ENCODE data around the gene TNIP1. TPM values are rescaled to one million over a fixed set of nuclear protein-coding genes. Genes with fewer than 3 reads are reported as not detected.

TNIP1 gene
- total RNA-seq, 2 experiments from 2014 or later, result 388 to 401 TPM

- Mint-ChIP-seq H3K4me3 (no peak overlapping the region), H3K4me1 (ENCODE audit: low read depth) (peaks cover 100% of the 10 kb centered on the region), H3K27me3 (no peaks in the 10 kb centered on the region), H3K9me3 (no peaks in the 10 kb centered on the region), H3K36me3 (peaks cover 85% of the 10 kb centered on the region), H3K27ac (peak overlapping the region; percentile 94)
- intact Hi-C loops (cut with micrococcal nuclease), result loop anchor here (1.0 kb wide), 1 partner anchor 13 kb away; no protein-coding TSS in a partner anchor
- ChIA-PET POLR2A (interaction anchor here (0.6 to 7.2 kb wide), 5 partner anchors 10 to 85 kb away, joined by 3 to 115 read pairs (median 4); partner anchors contain the start of gene TNIP1), CTCF (interaction anchor here (1.0 to 13.2 kb wide), 4 partner anchors 14 to 61 kb away, joined by 3 to 101 read pairs (median 10); no protein-coding TSS in a partner anchor)
- no peak for DNase-seq
These were observed 15.8 kb downstream of the TNIP1 start for GRCh38 chr5:151064916-151065499.

GRCh38 chr5:151063142-151063989 lies 17.5 kb downstream of the TNIP1 start:
- Mint-ChIP-seq H3K27me3 (no peaks in the 10 kb centered on the region), H3K4me3 (no peak overlapping the region), H3K9me3 (no peaks in the 10 kb centered on the region), H3K27ac (peak overlapping the region; percentile 94), H3K4me1 (ENCODE audit: low read depth) (peaks cover 98% of the 10 kb centered on the region), H3K36me3 (peaks cover 87% of the 10 kb centered on the region)
- ChIA-PET CTCF (interaction anchor here (4.3 to 13.2 kb wide), 2 partner anchors 13 to 52 kb away, joined by 29 to 101 read pairs; no protein-coding TSS in a partner anchor), POLR2A (interaction anchor here (0.9 to 2.4 kb wide), 5 partner anchors 12 to 26 kb away, joined by 3 to 6 read pairs (median 3); no protein-coding TSS in a partner anchor)
- no peak for DNase-seq
- intact Hi-C loops (cut with micrococcal nuclease), result no loop called here

GRCh38 chr5:151062405-151063141 lies 18.3 kb downstream of the TNIP1 start:
- no peak overlapping the region for H3K4me3 Mint-ChIP-seq
- H3K9me3 Mint-ChIP-seq, result no peaks in the 10 kb centered on the region
- peak overlapping the region; percentile 42 for H3K27ac Mint-ChIP-seq
- H3K4me1 Mint-ChIP-seq (ENCODE audit: low read depth), result peaks cover 90% of the 10 kb centered on the region
- H3K36me3 Mint-ChIP-seq, result peaks cover 83% of the 10 kb centered on the region
- no peaks in the 10 kb centered on the region for H3K27me3 Mint-ChIP-seq
- POLR2A ChIA-PET, result interaction anchor here (0.9 to 2.4 kb wide), 6 partner anchors 11 to 88 kb away, joined by 3 to 6 read pairs (median 4); no protein-coding TSS in a partner anchor
- CTCF ChIA-PET, result interaction anchor here (4.3 to 13.2 kb wide), 2 partner anchors 12 to 53 kb away, joined by 29 to 101 read pairs; no protein-coding TSS in a partner anchor
- DNase-seq, result no peak
- intact Hi-C loops (cut with micrococcal nuclease), result no loop called here

- ChIA-PET POLR2A (interaction anchor here (0.8 to 1.8 kb wide), 5 partner anchors 8 to 27 kb away, joined by 3 to 11 read pairs (median 5); no protein-coding TSS in a partner anchor), CTCF (interaction anchor here (1.5 to 13.2 kb wide), 4 partner anchors 10 to 66 kb away, joined by 3 to 101 read pairs (median 16); no protein-coding TSS in a partner anchor)
- Mint-ChIP-seq H3K27ac (peak overlapping the region; percentile 94), H3K4me1 (ENCODE audit: low read depth) (peaks cover 77% of the 10 kb centered on the region), H3K9me3 (no peaks in the 10 kb centered on the region), H3K27me3 (no peaks in the 10 kb centered on the region), H3K4me3 (no peak overlapping the region), H3K36me3 (peaks cover 86% of the 10 kb centered on the region)
- DNase-seq, result no peak
- intact Hi-C loops (cut with micrococcal nuclease), result loop anchor here (1.0 kb wide), 4 partner anchors 18 to 38 kb away; no protein-coding TSS in a partner anchor
These were observed 20.1 kb downstream of the TNIP1 start for GRCh38 chr5:151060742-151061141.

- intact Hi-C loops (cut with micrococcal nuclease), result no loop called here
- H3K4me3 Mint-ChIP-seq, result peak overlapping the region; percentile 56
- POLR2A ChIA-PET, result no interaction called here
- H3K36me3 Mint-ChIP-seq, result peaks cover 92% of the 10 kb centered on the region
- no peak for DNase-seq
- H3K27ac Mint-ChIP-seq, result peak overlapping the region; percentile 94
- no peaks in the 10 kb centered on the region for H3K9me3 Mint-ChIP-seq
- H3K27me3 Mint-ChIP-seq, result no peaks in the 10 kb centered on the region
- peaks cover 68% of the 10 kb centered on the region for H3K4me1 Mint-ChIP-seq (ENCODE audit: low read depth)
- CTCF ChIA-PET, result interaction anchor here (0.8 to 13.9 kb wide), 5 partner anchors 9 to 54 kb away, joined by 3 to 382 read pairs (median 4); no protein-coding TSS in a partner anchor
These were observed 21.8 kb downstream of the TNIP1 start for GRCh38 chr5:151058891-151059489.

- Mint-ChIP-seq H3K4me1 (ENCODE audit: low read depth) (peaks cover 61% of the 10 kb centered on the region), H3K36me3 (peaks cover 90% of the 10 kb centered on the region), H3K27ac (peak overlapping the region; percentile 94), H3K9me3 (no peaks in the 10 kb centered on the region), H3K27me3 (no peaks in the 10 kb centered on the region), H3K4me3 (no peak overlapping the region)
- intact Hi-C loops (cut with micrococcal nuclease), result no loop called here
- ChIA-PET POLR2A (no interaction called here), CTCF (interaction anchor here (0.5 to 13.9 kb wide), 6 partner anchors 9 to 263 kb away, joined by 3 to 382 read pairs (median 4); no protein-coding TSS in a partner anchor)
- no peak for DNase-seq
These were observed 22.5 kb downstream of the TNIP1 start for GRCh38 chr5:151058301-151058700.

GRCh38 chr5:151056379-151057325 lies 24.2 kb downstream of the TNIP1 start:
- CTCF ChIA-PET, result interaction anchor here (0.6 to 13.9 kb wide), 3 partner anchors 20 to 69 kb away, joined by 3 to 382 read pairs (median 3); no protein-coding TSS in a partner anchor
- Mint-ChIP-seq H3K27me3 (no peaks in the 10 kb centered on the region), H3K27ac (peak overlapping the region; percentile 18), H3K4me3 (no peak overlapping the region), H3K36me3 (peaks cover 86% of the 10 kb centered on the region), H3K9me3 (no peaks in the 10 kb centered on the region), H3K4me1 (ENCODE audit: low read depth) (peaks cover 49% of the 10 kb centered on the region)
- intact Hi-C loops (cut with micrococcal nuclease), result no loop called here
- POLR2A ChIA-PET, result interaction anchor here (1.4 kb wide), 1 partner anchor 42 kb away, joined by 3 read pairs; no protein-coding TSS in a partner anchor
- DNase-seq, result no peak

GRCh38 chr5:151055336-151055735 lies 25.5 kb downstream of the TNIP1 start:
- ChIA-PET CTCF (interaction anchor here (1.3 to 13.9 kb wide), 3 partner anchors 11 to 70 kb away, joined by 3 to 382 read pairs (median 101); no protein-coding TSS in a partner anchor), POLR2A (no interaction called here)
- Mint-ChIP-seq H3K27me3 (no peaks in the 10 kb centered on the region), H3K27ac (peak overlapping the region; percentile 24), H3K4me3 (no peak overlapping the region), H3K9me3 (no peaks in the 10 kb centered on the region), H3K36me3 (peaks cover 82% of the 10 kb centered on the region), H3K4me1 (ENCODE audit: low read depth) (peaks cover 36% of the 10 kb centered on the region)
- no peak for DNase-seq
- intact Hi-C loops (cut with micrococcal nuclease), result no loop called here

- DNase-seq, result no peak
- Mint-ChIP-seq H3K4me3 (no peak overlapping the region), H3K27ac (peak overlapping the region; percentile 45), H3K4me1 (ENCODE audit: low read depth) (peaks cover 30% of the 10 kb centered on the region), H3K9me3 (no peaks in the 10 kb centered on the region), H3K36me3 (peaks cover 82% of the 10 kb centered on the region), H3K27me3 (no peaks in the 10 kb centered on the region)
- ChIA-PET POLR2A (no interaction called here), CTCF (interaction anchor here (9.0 to 13.9 kb wide), 2 partner anchors 12 to 59 kb away, joined by 101 to 382 read pairs; no protein-coding TSS in a partner anchor)
- intact Hi-C loops (cut with micrococcal nuclease), result no loop called here
These were observed 26.1 kb downstream of the TNIP1 start for GRCh38 chr5:151054709-151055108.

- ChIA-PET POLR2A (no interaction called here), CTCF (interaction anchor here (6.9 to 13.9 kb wide), 3 partner anchors 13 to 111 kb away, joined by 92 to 382 read pairs (median 101); no protein-coding TSS in a partner anchor)
- Mint-ChIP-seq H3K27me3 (no peaks in the 10 kb centered on the region), H3K36me3 (peaks cover 79% of the 10 kb centered on the region), H3K4me3 (no peak overlapping the region), H3K27ac (peak overlapping the region; percentile 66), H3K9me3 (no peaks in the 10 kb centered on the region), H3K4me1 (ENCODE audit: low read depth) (peaks cover 22% of the 10 kb centered on the region)
- intact Hi-C loops (cut with micrococcal nuclease), result no loop called here
- no peak for DNase-seq
These were observed 26.9 kb downstream of the TNIP1 start for GRCh38 chr5:151053796-151054462.

Data from activated CD4-positive, alpha-beta memory T cell treated with anti-CD3 and anti-CD28 coated beads for 36 hours (primary cell).